ENCODE results near the gene CD84.
"Not testable (repeated sequence)": the region's sequence is repeated elsewhere in the genome, so short reads cannot be mapped to it uniquely, and the experiment has no call there.

DNA sequence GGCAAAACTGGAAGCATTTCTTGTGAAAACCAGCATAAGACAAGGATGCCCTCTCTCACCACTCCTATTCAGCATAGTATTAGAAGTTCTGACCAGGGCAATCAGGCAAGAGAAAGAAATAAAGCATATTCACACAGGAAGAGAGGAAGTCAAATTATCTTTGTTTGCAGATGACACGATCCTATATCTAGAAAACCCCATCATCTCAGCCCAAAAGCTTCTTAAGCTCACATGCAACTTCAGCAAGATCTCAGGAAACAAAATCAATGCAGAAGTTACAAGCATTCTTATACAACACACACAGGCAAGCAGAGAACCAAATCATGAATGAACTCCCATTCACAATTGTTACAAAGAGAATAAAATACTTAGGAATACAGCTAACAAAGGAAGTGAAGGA is 63.4 kb downstream of the CD84 start:
- TF ChIP-seq, protein P1, sequence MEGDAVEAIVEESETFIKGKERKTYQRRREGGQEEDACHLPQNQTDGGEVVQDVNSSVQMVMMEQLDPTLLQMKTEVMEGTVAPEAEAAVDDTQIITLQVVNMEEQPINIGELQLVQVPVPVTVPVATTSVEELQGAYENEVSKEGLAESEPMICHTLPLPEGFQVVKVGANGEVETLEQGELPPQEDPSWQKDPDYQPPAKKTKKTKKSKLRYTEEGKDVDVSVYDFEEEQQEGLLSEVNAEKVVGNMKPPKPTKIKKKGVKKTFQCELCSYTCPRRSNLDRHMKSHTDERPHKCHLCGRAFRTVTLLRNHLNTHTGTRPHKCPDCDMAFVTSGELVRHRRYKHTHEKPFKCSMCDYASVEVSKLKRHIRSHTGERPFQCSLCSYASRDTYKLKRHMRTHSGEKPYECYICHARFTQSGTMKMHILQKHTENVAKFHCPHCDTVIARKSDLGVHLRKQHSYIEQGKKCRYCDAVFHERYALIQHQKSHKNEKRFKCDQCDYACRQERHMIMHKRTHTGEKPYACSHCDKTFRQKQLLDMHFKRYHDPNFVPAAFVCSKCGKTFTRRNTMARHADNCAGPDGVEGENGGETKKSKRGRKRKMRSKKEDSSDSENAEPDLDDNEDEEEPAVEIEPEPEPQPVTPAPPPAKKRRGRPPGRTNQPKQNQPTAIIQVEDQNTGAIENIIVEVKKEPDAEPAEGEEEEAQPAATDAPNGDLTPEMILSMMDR (IDR thresholded peaks at IDR 0.05 in 4 of 5, conservative IDR thresholded peaks at IDR 0.05 in 1 of 5): not testable (repeated sequence)
- not testable (repeated sequence) for TF ChIP-seq POLR2A (IDR thresholded peaks at IDR 0.05)
